Islet precursor cell (in vitro differentiated cells): ENCODE measurements around the gene UBTD1.
"Not testable (repeated sequence)": the region's sequence is repeated elsewhere in the genome, so short reads cannot be mapped to it uniquely, and the experiment has no call there.

ENCODE experiments used
- DNase-seq: peaks from one replicate; pipeline ENCODE4 v3.0.0-alpha.2; 2018

The UBTD1 gene, protein sequence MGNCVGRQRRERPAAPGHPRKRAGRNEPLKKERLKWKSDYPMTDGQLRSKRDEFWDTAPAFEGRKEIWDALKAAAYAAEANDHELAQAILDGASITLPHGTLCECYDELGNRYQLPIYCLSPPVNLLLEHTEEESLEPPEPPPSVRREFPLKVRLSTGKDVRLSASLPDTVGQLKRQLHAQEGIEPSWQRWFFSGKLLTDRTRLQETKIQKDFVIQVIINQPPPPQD

DNA sequence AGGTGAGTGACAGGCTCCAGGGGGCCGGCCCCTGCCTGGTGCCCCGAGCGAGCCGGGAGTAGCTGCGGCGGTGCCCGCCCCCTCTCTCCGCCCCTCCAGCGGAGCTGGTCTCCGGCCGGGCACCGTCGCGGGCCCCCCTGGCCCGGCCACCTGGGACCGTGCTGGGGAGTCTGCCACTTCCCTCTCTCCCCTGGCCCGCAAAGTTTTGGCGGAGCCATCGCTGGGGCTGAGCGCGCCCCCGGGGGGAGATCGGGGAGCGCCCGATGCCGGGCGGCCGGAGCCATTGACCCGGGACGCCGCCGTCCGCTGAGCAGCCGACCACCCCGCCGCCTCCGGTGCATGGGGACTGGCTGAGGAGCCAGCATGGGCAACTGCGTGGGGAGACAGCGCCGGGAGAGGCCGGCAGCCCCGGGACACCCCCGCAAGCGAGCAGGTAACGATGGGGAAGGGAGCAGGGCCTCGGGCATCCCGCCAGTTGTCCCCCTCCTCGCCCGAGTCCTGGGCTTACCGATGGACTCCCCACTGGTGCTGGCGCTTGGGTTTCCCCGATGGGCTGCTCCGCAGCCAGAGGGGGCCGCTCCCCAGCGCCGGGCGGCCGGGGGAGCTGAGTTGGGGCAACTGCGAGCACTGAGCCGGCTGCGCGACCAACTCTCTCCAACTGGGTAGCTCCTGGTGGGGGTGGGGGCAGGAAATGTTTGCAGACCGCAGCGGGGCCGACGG, at the start of gene UBTD1:
TSS of gene UBTD1 (plus strand) at position 84 of the 720 bp plus-strand sequence. CDS start at position 364, 280 bp downstream.
- no peak for DNase-seq

DNA sequence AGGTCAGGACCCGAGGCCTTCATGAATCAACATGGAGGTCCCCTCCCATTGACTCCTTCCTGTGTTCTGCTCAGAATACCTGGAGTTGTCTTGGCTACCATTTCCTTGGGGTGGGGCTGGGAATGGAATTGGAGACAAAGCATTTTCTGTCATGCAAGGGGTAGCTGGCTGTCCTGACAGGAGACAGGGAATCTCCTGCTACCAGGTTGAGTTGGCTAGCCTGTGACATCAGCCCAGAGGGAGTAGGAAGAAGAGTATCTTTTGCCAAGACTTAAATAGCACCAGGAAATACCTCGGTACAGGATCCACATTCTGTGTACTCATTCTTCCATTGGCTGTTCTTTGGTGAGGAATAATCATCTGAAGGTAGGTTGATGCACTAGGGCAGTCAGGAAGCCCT, 47.9 kb upstream of the UBTD1 start:
- DNase-seq, result no peak

DNA sequence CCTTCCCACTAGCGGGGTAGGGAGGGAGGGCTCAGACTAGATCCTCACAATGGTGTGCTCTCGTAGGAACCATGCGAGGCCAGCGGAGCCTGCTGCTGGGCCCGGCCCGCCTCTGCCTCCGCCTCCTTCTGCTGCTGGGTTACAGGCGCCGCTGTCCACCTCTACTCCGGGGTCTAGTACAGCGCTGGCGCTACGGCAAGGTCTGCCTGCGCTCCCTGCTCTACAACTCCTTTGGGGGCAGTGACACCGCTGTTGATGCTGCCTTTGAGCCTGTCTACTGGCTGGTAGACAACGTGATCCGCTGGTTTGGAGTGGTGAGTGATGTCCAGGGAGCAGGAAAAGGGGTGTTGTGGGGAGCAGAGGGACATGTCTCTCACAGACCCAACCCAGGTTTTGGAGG, 47.1 kb upstream of the UBTD1 start:
- no peak for DNase-seq

DNA sequence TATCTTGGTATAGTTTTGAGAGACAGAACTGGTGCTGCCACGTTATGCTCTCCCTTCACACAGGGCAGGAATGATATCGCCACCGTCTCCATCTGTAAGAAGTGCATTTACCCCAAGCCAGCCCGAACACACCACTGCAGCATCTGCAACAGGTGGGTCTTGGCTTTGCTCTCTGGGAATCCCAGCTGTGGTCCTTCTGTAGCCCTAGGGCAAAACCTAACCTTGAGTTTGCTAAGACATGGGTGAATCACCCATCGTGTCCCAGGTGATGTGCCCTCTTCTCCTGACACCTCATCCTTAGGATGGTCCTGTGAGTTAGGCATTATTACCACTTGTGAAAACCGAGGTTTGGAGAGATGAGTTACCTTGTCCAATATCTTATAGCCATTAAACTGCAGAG, 46.4 kb upstream of the UBTD1 start:
- DNase-seq, result no peak

DNA sequence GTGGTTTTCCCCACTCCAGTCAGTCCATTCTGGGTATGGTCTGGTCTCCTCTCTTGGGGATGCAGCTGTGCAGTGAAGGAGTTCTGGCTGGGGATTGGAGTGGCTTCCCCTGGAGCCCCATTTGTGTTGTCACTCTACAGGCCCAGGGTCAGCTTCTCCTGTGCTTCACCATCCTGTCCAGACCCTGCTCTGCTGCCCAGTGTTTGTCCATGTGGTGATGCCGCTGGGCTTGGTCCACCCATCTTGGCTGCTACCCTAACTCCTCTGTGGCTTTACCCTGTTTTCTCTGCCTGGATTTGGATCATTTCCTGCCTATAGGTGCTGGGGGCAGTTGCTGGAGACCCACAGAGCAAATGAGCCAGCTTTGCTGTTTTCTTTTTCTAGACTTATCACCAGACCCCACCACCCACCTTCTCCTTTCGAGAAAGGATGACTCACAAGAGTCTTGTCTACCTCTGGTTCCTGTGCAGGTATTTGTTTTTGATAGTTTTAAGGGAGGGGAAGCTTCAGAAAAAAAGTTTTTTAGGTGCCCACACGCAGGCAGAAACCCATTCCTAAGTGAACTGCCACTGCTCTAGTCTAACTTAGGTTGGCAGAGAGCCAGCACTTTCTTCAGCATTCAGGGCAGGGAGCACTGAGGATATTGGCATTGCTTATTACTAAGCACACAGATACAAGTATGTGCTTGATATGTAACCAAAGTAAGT, 44.2 kb upstream of the UBTD1 start:
- DNase-seq, result no peak

DNA sequence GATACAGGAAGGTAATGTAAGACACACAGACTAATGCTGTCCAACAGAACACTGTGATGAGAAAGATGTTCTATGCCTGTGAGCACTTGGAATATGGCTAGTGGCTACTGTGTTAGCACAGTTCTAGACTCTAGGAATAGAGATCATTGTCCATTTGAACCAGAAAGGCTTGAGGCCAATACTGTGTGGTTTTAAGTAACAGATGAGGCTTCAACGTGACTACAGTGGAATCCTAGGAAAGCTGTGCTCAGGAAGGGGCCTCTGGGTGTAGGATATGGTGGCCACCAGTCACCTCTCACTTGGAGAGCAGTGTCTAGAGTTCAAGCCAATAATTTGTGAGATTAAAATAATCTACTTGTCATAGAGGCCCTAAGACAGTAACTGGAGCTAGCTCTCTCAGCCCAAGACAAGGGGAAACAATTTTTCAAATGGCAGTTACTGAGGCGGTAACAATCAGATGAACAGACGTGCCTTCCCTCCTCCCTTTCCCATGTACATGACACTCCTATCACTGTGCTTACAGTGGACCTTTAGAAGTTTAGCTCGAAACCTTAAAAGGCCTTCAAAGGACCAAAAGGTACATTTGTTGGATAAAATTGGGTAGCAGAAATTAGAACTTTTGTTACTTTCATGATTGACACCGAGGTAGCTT, 42.6 kb upstream of the UBTD1 start:
- DNase-seq, result no peak

DNA sequence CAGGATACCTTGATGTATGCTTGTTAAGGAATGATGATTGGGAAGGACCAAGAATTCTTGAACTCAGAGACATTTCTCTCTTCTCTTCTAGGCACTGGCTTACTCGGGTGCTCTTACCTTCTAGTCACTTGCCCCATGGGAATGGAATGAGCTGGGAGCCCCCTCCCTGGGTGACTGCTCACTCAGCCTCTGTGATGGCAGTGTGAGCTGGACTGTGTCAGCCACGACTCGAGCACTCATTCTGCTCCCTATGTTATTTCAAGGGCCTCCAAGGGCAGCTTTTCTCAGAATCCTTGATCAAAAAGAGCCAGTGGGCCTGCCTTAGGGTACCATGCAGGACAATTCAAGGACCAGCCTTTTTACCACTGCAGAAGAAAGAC, 42.0 kb upstream of the UBTD1 start:
- no peak for DNase-seq

DNA sequence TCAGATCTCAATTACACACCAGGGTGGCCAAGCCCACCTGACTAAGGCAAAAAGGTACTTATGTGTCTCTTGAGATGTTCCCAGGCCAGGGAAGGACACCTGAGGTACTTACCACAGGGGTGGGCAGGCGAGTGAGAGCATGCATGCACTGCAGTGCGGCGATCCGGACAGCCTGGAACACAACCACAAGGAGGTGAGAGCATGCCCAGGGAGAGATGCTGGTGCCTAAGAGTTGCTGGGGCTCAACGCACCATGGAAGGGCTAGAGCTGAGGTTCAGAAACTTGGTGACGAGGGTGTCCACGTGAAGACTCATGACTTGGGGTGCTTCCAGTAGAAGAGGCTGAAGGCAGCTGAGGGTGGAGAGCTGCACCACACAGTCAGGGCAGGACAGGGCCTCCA, 39.6 kb upstream of the UBTD1 start:
- no peak for DNase-seq

DNA sequence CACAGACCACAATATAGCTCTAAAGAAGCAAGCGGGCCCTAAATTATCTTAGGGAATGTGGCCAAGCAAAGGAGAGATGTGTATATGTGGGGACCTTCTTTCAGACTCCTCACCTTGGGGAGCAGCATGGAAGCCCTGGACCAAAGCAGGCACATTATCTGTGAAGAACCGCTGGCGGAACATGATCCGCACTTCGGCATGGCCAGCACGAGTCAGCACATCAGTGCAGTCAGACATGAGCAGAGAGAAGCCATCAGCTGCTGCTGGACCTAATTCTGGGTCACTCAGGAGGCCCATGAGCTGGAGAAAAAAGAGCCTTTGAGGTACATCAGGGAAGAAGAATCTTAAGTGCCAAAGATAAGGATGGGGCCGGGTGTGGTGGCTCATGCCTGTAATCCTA, 38.8 kb upstream of the UBTD1 start:
- no peak for DNase-seq

DNA sequence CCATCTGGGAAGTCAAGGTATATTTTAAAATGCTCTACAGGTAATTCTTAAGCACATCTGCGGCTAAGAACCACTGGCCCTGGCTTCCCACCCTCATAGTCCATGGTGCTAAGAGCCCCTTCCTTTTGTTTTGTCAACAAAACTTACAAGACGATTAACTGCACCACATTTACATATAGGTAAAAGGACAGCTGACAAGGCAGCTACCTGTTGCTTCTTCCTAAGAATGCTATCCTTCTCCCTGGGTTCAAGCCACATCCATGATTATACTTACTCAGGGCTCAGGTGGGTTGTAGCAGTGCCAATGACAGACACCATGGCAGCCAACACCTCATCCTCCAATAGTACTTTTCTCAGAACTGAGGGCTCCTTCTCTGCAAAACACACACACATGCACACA, 36.4 kb upstream of the UBTD1 start:
- no peak for DNase-seq

DNA sequence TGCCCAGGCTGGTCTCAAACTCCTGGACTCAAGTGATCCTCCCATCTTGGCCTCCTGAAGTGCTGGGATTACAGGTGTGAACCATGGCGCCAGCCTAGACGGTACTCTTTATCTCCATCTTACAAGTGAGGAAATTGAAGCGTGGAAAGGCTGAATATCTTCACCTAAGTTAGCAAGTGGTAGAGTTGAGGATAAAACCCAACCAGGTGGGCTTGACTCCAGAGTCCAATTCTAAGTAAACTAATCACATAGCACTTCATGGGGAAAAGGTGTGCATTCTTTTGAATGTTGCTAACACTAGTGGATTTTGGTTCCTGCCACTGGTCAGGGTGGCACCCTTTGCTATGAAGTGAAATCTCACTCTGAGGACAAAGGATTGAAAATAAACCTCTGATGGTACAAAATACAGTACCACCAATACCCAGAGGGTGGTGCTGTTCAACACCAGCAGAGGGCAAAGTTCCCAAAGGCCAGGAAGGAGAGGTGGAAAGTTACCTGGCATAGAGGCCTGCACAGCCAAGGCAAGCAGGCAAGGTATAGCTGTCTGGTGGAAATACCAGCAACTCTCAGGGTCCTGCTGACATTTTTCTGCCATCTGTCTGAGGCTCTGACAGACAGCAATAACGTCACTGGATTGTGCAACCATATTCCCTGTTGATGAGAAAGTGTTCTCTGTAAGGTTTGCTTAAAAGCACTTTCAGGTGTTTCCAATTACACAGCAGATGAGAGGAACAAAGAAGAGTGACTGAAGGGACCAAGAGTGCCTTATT, 35.2 kb upstream of the UBTD1 start:
- DNase-seq, result peak; percentile 86

DNA sequence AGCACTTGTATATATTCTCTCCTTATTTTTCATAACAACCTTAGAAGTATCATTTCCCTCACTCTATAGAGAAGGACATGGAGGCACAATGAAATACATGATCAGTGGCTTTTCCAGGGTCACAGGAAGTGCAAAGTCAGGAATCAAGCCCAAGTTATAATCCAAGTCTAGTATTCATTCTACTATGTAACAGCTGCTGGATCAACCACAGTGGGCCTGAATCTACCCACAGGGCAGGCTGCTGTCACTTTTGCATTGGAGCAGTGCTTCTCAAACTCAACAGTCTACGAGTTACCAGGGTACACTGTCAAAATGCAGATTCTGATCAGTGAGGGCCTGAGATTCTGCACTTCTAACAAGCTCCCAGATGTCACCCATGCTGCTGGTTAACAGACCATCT, 34.5 kb upstream of the UBTD1 start:
- peak; percentile 36 for DNase-seq

DNA sequence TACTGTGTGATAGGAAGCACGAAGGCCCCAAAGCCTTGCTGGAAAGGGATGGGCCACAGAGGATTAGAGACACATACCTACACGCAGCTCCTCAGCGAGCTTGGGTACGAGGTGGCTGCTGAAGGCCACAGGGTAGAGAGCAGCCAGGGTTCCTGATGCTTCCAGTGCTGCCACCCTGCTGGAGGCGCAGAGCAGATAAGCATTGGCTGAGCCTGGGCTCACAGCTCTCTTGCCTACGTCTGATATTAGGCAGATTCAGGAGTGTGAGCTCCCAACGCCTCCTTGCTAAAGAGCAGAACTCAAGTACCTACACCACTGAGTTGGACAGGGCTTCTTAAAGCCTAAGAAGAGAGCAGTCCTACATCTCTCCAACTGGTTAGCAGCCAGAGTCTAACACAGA, 32.7 kb upstream of the UBTD1 start:
- peak; percentile 37 for DNase-seq

DNA sequence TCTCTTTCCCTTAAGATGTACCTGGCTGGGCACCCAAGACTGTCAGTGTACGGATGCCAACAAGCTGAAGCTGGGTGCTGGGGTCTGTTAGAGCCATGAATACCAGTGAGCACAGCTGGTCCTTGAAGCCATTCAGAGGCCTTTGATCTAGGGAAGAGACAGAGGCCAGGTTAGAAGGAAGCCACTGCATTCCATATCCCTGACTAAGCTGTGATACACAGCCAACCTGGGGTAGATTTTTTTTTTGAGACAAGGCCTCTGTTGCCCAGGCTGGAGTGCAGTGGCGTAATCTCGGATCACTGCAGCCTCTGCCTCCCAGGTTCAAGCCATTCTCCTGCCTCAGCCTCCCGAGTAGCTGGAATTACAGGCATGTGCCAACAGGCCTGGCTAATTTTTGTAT, 32.0 kb upstream of the UBTD1 start:
- peak; percentile 82 for DNase-seq

DNA sequence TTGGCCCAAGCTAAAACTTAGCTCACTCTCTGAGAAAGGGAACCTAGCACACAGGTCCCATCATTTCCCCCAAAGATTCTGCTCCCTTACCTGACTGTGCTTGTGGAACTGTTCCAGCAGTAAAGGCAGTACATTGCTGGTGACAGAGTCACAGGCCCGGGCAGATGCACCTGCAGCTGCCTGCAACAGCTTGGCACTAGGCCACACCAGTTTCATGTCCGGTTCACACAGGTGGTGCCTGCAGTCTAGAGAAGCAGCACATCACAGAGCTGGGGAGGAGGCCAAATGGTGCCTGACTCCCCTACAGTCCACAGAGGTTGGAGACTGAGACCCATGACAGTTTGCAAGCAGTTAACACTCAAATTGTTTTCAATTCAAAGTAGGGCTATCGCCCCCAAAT, 30.6 kb upstream of the UBTD1 start:
- DNase-seq, result no peak

DNA sequence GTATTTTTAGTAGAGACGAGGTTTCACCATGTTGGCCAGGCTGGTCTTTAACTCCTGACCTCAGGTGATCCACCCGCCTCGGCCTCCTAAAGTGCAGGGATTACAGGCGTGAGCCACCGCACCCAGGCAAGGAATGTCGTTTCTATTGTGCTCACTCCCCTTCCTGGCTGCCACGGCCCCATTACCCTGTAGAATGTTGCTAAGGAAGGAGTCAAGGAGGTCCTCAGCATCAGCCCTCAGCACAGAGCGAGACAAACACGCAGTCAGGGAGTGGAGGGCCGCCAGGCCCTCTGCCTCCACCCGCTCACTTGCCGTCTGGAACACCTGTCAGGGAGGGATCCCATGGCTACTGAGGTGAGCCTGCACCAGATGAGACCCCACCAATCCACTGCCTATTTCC, 29.9 kb upstream of the UBTD1 start:
- not testable (repeated sequence) for DNase-seq

DNA sequence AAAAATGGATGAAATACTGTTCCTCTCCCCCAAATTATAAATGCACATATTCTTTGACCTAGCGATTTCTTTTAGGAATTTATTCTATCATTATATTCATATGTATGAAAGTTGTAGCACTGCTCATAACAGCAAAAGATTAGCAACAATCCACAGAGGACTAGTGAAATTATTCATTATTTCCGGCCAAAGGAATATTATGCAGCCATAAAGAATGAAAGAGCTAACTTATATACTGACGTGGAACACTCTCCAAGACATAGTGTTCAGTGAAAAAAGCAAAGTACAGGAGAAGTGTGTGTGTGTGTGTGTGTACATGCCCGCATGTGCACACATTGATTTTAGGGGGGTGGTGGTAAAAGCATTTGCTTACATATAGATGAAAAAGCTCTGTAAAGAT, 23.8 kb upstream of the UBTD1 start:
- DNase-seq, result no peak

DNA sequence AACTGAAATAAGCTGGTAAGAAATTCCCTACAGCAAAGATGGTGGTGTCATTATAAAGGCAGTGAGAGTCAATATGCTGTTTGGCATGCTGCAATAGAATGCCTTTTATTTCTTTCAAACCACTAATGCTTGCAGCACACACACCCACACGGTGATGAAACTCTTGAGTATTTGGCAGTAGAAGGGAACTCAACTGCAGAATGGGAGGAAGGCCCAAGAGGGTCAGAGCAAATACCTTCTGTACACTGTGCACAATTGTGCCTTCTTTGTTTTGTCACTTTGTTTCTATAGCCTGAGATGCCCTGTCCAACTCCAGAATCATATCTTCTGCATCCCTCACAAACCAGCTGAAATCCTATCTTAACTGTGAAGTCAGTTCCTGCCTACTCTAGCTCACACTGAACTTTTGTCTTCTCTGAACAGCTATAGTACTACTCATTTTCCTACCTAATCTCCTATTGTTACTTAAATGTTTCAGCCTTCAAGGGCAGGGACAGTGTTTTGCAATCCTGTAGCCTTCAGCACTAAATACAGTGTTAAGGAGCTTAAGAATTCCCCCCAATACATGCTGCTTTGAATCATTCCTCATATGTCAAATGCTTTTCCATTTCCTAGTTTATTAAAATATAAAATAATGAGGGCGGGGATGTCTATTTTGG, 22.7 kb upstream of the UBTD1 start:
- DNase-seq, result peak; percentile 5

DNA sequence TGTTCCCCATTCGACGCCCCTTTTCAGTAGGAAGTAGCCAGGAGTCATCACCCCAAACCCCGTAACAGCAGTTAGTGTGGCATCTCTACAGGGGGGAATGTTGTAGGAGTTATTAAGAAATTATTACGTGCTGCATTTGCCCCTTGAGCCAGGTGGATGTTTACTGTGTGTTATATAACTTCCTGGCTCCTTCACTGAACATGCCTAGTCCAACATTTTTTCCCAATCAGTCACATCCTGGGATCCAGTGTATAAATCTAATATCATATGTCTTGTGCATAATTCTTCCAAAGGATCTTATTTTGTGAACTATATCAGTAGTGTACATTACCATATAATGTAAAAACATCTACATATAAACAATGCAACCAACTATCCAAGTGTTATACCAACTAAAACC, 19.3 kb upstream of the UBTD1 start:
- peak; percentile 0 for DNase-seq

DNA sequence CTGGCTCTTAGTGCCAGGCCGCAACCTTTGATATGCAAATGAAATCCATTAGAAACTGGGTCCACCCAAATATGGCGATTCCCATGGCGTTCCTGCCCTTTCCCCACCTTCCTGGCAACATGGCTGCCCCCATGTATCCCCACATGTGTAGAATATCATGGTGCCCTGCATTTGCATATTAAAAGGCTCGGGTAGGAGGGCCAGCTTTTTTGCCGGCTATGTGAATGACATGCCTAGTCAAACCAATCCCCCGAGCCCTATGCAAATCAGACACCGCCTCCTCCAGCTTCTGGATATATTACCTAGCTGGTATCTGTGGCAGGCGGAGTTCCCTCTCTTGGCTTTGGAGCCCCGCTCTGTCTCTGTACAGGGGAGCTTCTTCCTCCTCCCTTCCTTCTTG, 18.8 kb upstream of the UBTD1 start:
- DNase-seq, result peak; percentile 52

DNA sequence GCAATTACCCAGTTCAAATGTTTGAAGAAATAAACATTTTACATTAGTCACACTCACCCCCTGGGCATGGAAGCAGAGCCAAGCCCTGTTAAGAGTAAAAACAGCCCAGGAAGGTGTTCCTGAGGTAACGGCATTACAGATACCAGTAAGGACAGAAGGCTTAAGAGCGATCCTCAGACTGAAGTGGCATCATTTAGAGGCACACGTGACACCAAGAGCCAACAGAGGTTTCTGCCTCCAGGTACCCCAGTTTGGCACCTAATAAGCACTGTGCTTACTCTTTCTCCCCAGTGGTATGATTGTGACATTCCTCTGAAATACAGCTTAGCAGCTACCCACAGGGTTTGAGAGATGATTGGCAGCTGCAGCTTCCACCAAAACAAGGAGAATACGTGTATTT, 17.7 kb upstream of the UBTD1 start:
- peak; percentile 49 for DNase-seq

DNA sequence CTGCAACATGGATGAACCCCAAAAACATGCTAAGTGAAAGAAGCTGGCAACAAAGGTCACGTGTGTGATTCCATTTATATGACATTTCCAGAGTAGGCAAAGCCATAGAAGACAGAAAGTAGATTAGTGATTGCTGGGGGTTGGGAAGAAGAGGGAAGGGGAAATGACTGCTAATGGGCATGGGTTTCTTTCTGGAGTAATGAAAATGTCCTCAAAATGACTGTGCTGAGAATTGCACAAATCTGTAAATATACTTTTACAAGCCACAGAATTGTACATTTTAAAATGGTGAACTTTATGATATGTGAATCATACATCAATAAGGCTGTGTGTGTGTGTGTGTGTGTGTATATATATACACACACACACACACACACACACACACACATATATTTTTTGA, 16.3 kb upstream of the UBTD1 start:
- peak; percentile 0 for DNase-seq
